ENCODE measurements around the gene TOMM70.

GRCh38 chr3:100400419-100400779, 490 bp downstream of the TOMM70 start:
- TF ChIP-seq CTCF (IDR thresholded peaks at IDR 0.05; ENCODE audit: low read length) (no peak), EZH2phosphoT487 (IDR thresholded peaks at IDR 0.05; ENCODE audit: low read length) (no peak)
